ENCODE results near the gene NAMPT.
A peak's percentile ranks its signal among the peaks of the same experiment; 100 is the strongest.
"Not testable (repeated sequence)": the region's sequence is repeated elsewhere in the genome, so short reads cannot be mapped to it uniquely, and the experiment has no call there.

NAMPT gene

GRCh38 chr7:106320254-106320770 lies 35.5 kb upstream of the NAMPT start:
- H2BK120ac ChIP-seq (ENCODE audit: insufficient read depth, low read length, poor library complexity); H4K12ac ChIP-seq (ENCODE audit: low read depth, low read length); H3K79me2 ChIP-seq (ENCODE audit: control insufficient read depth, insufficient read depth, low read length, poor library complexity); H3K9ac ChIP-seq (ENCODE audit: low read length); H3K9me3 ChIP-seq (ENCODE audit: insufficient read depth, low read depth, low read length); DNase-seq; H3K4ac ChIP-seq (ENCODE audit: low read depth, low read length); H2AFZ ChIP-seq (ENCODE audit: insufficient read depth, low read length, poor library complexity); H3K27me3 ChIP-seq (ENCODE audit: insufficient read depth, low read length); H3K27ac ChIP-seq (ENCODE audit: low read depth, low read length); H3K79me1 ChIP-seq (ENCODE audit: low read length); H3K14ac ChIP-seq (ENCODE audit: low read length); H2BK5ac ChIP-seq (ENCODE audit: low read depth, low read length, poor library complexity); H3K36me3 ChIP-seq (ENCODE audit: control insufficient read depth in 1 of 2, insufficient read depth in 2 of 2, low read length in 2 of 2); H2BK12ac ChIP-seq (ENCODE audit: low read length); H3K23ac ChIP-seq (ENCODE audit: low read length); H2AK5ac ChIP-seq (ENCODE audit: low read length); H3K4me2 ChIP-seq (ENCODE audit: low read length); H3K4me1 ChIP-seq (ENCODE audit: control insufficient read depth in 1 of 2, insufficient read depth in 2 of 2, low read length in 2 of 2); H4K8ac ChIP-seq (ENCODE audit: low read depth, low read length); H4K91ac ChIP-seq (ENCODE audit: low read depth, low read length); H3K4me3 ChIP-seq (ENCODE audit: low read depth, low read length); H3K18ac ChIP-seq (ENCODE audit: low read length): not testable (repeated sequence)
- no CpG with 5 or more reads among the region's 9 CpGs for WGBS (ENCODE audit: extremely low coverage, insufficient coverage, insufficient read length)

GRCh38 chr7:106318482-106318881 lies 33.7 kb upstream of the NAMPT start:
- Histone ChIP-seq H3K4me3 (ENCODE audit: low read depth, low read length) (no peak overlapping the region), H3K79me1 (ENCODE audit: low read length) (no peaks in the 10 kb centered on the region), H4K8ac (ENCODE audit: low read depth, low read length) (no peak overlapping the region), H3K23ac (ENCODE audit: low read length) (no peak overlapping the region), H3K36me3 (ENCODE audit: control insufficient read depth in 1 of 2, insufficient read depth in 2 of 2, low read length in 2 of 2) (no peaks in the 10 kb centered on the region), H2BK120ac (ENCODE audit: insufficient read depth, low read length, poor library complexity) (no peak overlapping the region), H3K27ac (ENCODE audit: low read depth, low read length) (no peak overlapping the region), H2BK5ac (ENCODE audit: low read depth, low read length, poor library complexity) (peak overlapping the region; percentile 31), H3K4ac (ENCODE audit: low read depth, low read length) (no peak overlapping the region), H2BK12ac (ENCODE audit: low read length) (no peak overlapping the region), H3K27me3 (ENCODE audit: insufficient read depth, low read length) (no peaks in the 10 kb centered on the region), H2AFZ (ENCODE audit: insufficient read depth, low read length, poor library complexity) (no peak overlapping the region), H3K79me2 (ENCODE audit: control insufficient read depth, insufficient read depth, low read length, poor library complexity) (no peaks in the 10 kb centered on the region), H3K14ac (ENCODE audit: low read length) (no peak overlapping the region), H4K91ac (ENCODE audit: low read depth, low read length) (no peak overlapping the region), H4K12ac (ENCODE audit: low read depth, low read length) (peak overlapping the region; percentile 43), H3K9ac (ENCODE audit: low read length) (no peak overlapping the region), H3K4me2 (ENCODE audit: low read length) (no peak overlapping the region), H3K4me1 (ENCODE audit: control insufficient read depth in 1 of 2, insufficient read depth in 2 of 2, low read length in 2 of 2) (no peaks in the 10 kb centered on the region), H3K9me3 (ENCODE audit: insufficient read depth, low read depth, low read length) (peaks cover 4% of the 10 kb centered on the region), H2AK5ac (ENCODE audit: low read length) (no peak overlapping the region), H3K18ac (ENCODE audit: low read length) (no peak overlapping the region)
- WGBS (ENCODE audit: extremely low coverage, insufficient coverage, insufficient read length), result no CpG with 5 or more reads among the region's 2 CpGs
- no peak for DNase-seq

DNA sequence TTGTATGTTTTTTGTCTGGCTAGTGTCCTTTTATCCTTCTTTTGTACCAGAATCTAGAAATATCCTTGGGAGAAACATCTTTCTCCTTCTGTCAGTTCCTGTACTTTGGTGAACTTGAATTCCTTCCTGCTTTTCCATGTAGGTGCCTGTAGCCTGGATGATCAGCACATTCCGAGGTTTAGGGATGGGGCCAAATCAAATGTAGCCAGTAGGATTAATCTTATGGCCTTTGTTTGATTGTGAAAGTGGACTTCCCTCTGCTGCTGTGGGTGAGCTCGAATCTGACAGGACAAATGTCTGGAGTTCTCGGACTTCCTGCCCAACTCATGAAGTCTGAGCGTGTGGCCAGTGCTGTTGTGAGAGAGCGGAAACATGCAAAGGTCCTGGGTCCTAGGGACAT lies 33.2 kb upstream of the NAMPT start:
- Histone ChIP-seq H3K9me3 (ENCODE audit: insufficient read depth, low read depth, low read length) (peaks cover 4% of the 10 kb centered on the region), H2BK120ac (ENCODE audit: insufficient read depth, low read length, poor library complexity) (no peak overlapping the region), H4K8ac (ENCODE audit: low read depth, low read length) (no peak overlapping the region), H4K91ac (ENCODE audit: low read depth, low read length) (no peak overlapping the region), H3K4me1 (ENCODE audit: control insufficient read depth in 1 of 2, insufficient read depth in 2 of 2, low read length in 2 of 2) (no peaks in the 10 kb centered on the region), H2AK5ac (ENCODE audit: low read length) (no peak overlapping the region), H3K14ac (ENCODE audit: low read length) (no peak overlapping the region), H2BK12ac (ENCODE audit: low read length) (no peak overlapping the region), H3K79me2 (ENCODE audit: control insufficient read depth, insufficient read depth, low read length, poor library complexity) (no peaks in the 10 kb centered on the region), H2BK5ac (ENCODE audit: low read depth, low read length, poor library complexity) (no peak overlapping the region), H3K79me1 (ENCODE audit: low read length) (no peaks in the 10 kb centered on the region), H3K4me3 (ENCODE audit: low read depth, low read length) (no peak overlapping the region), H3K36me3 (ENCODE audit: control insufficient read depth in 1 of 2, insufficient read depth in 2 of 2, low read length in 2 of 2) (no peaks in the 10 kb centered on the region), H3K27me3 (ENCODE audit: insufficient read depth, low read length) (no peaks in the 10 kb centered on the region), H2AFZ (ENCODE audit: insufficient read depth, low read length, poor library complexity) (no peak overlapping the region), H3K4me2 (ENCODE audit: low read length) (no peak overlapping the region), H4K12ac (ENCODE audit: low read depth, low read length) (no peak overlapping the region), H3K23ac (ENCODE audit: low read length) (no peak overlapping the region), H3K27ac (ENCODE audit: low read depth, low read length) (no peak overlapping the region), H3K9ac (ENCODE audit: low read length) (no peak overlapping the region), H3K18ac (ENCODE audit: low read length) (no peak overlapping the region), H3K4ac (ENCODE audit: low read depth, low read length) (no peak overlapping the region)
- WGBS (ENCODE audit: extremely low coverage, insufficient coverage, insufficient read length), result no CpG with 5 or more reads among the region's 5 CpGs
- DNase-seq, result no peak

DNA sequence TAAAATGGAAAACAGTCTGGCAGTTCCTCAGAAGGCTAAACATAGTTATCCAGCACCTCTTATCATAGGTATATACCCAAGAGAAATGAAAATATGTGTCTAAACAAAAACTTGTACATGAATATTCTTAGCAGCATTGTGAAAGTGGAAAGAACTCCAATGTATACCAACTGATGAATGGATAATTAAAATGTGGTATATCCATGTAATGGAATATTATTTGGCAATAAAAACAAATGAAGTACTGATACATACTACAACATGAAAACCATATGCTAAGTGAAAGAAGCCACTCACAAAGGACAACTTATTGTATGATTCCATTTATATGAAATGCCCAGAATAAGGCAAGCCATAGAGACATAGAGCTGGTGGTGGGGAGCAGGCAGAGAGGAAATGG lies 32.2 kb upstream of the NAMPT start:
- H3K9ac ChIP-seq (ENCODE audit: low read length), result no peak overlapping the region
- H3K79me1 ChIP-seq (ENCODE audit: low read length), result no peaks in the 10 kb centered on the region
- peaks cover 4% of the 10 kb centered on the region for H3K9me3 ChIP-seq (ENCODE audit: insufficient read depth, low read depth, low read length)
- H3K4me3 ChIP-seq (ENCODE audit: low read depth, low read length), result no peak overlapping the region
- no peak overlapping the region for H3K14ac ChIP-seq (ENCODE audit: low read length)
- no peak for DNase-seq
- H3K4ac ChIP-seq (ENCODE audit: low read depth, low read length), result no peak overlapping the region
- H4K8ac ChIP-seq (ENCODE audit: low read depth, low read length), result no peak overlapping the region
- no peak overlapping the region for H4K91ac ChIP-seq (ENCODE audit: low read depth, low read length)
- H3K23ac ChIP-seq (ENCODE audit: low read length), result no peak overlapping the region
- no peak overlapping the region for H3K27ac ChIP-seq (ENCODE audit: low read depth, low read length)
- H3K4me2 ChIP-seq (ENCODE audit: low read length), result no peak overlapping the region
- no peaks in the 10 kb centered on the region for H3K36me3 ChIP-seq (ENCODE audit: control insufficient read depth in 1 of 2, insufficient read depth in 2 of 2, low read length in 2 of 2)
- no peaks in the 10 kb centered on the region for H3K4me1 ChIP-seq (ENCODE audit: control insufficient read depth in 1 of 2, insufficient read depth in 2 of 2, low read length in 2 of 2)
- no peak overlapping the region for H2AFZ ChIP-seq (ENCODE audit: insufficient read depth, low read length, poor library complexity)
- H2BK120ac ChIP-seq (ENCODE audit: insufficient read depth, low read length, poor library complexity), result no peak overlapping the region
- H4K12ac ChIP-seq (ENCODE audit: low read depth, low read length), result no peak overlapping the region
- no peak overlapping the region for H2BK12ac ChIP-seq (ENCODE audit: low read length)
- no peaks in the 10 kb centered on the region for H3K79me2 ChIP-seq (ENCODE audit: control insufficient read depth, insufficient read depth, low read length, poor library complexity)
- H3K18ac ChIP-seq (ENCODE audit: low read length), result no peak overlapping the region
- H2BK5ac ChIP-seq (ENCODE audit: low read depth, low read length, poor library complexity), result no peak overlapping the region
- H2AK5ac ChIP-seq (ENCODE audit: low read length), result no peak overlapping the region
- no peaks in the 10 kb centered on the region for H3K27me3 ChIP-seq (ENCODE audit: insufficient read depth, low read length)
